Neural crest cell (in vitro differentiated cells): ENCODE measurements around the gene OPTC. TPM values are rescaled to one million over a fixed set of nuclear protein-coding genes. Genes with fewer than 3 reads are reported as not detected.

Experiments used
- DNase-seq: peaks from one replicate; pipeline ENCODE4 v3.0.0; 2021; ENCODE audit warnings: low read depth, mixed read lengths, low spot score
- H3K27ac Mint-ChIP-seq: one replicate; pipeline ENCODE4 v1.8.0; 2021; ENCODE audit warnings: mild to moderate bottlenecking, mixed read lengths; ENCODE audit not compliant: unreplicated experiment
- H3K27me3 Mint-ChIP-seq: 2 replicates; pipeline ENCODE4 v1.8.0; 2021; ENCODE audit warnings: low read depth, mild to moderate bottlenecking, mixed read lengths
- H3K36me3 Mint-ChIP-seq: 2 replicates; pipeline ENCODE4 v1.8.0; 2021; ENCODE audit warnings: low read depth, mild to moderate bottlenecking, mixed read lengths
- H3K4me1 Mint-ChIP-seq: 2 replicates; pipeline ENCODE4 v1.8.0; 2021; ENCODE audit warnings: mixed read lengths
- H3K4me3 Mint-ChIP-seq: one replicate; pipeline ENCODE4 v1.8.0; 2021; ENCODE audit warnings: mild to moderate bottlenecking, mixed read lengths
- H3K9me3 Mint-ChIP-seq: 2 replicates; pipeline ENCODE4 v1.8.0; 2021; ENCODE audit warnings: mixed read lengths
- CTCF ChIP-seq: fragments of 200-600 bp; sonication (generic); conservative IDR thresholded peaks from 2 replicates; pipeline ENCODE4 v1.5.0; 2021; ENCODE audit warnings: antibody characterized with exemption, mild to moderate bottlenecking
- total RNA-seq: library from RNA; stranded (reverse); gene quantifications from 2 replicates; pipeline ENCODE4 v1.2.1, GENCODE V29; 2021

Gene OPTC
- total RNA-seq, 1 donor from 2014 or later = not detected

GRCh38 chr1:203525685-203526084 lies 31.7 kb downstream of the OPTC start:
- H3K4me3 Mint-ChIP-seq = no peak overlapping the region
- no peaks in the 10 kb centered on the region for H3K36me3 Mint-ChIP-seq
- no peak for TF ChIP-seq CTCF
- H3K9me3 Mint-ChIP-seq = no peaks in the 10 kb centered on the region
- H3K27me3 Mint-ChIP-seq = no peaks in the 10 kb centered on the region
- H3K27ac Mint-ChIP-seq = no peak overlapping the region
- DNase-seq = no peak
- peaks cover 58% of the 10 kb centered on the region for H3K4me1 Mint-ChIP-seq

GRCh38 chr1:203526130-203526529 lies 32.2 kb downstream of the OPTC start:
- no peak for TF ChIP-seq CTCF
- H3K27me3 Mint-ChIP-seq = no peaks in the 10 kb centered on the region
- H3K4me1 Mint-ChIP-seq = peaks cover 55% of the 10 kb centered on the region
- no peaks in the 10 kb centered on the region for H3K9me3 Mint-ChIP-seq
- H3K4me3 Mint-ChIP-seq = no peak overlapping the region
- H3K27ac Mint-ChIP-seq = peak overlapping the region; percentile 58
- DNase-seq = no peak
- H3K36me3 Mint-ChIP-seq = no peaks in the 10 kb centered on the region

GRCh38 chr1:203526572-203526971 lies 32.6 kb downstream of the OPTC start:
- Mint-ChIP-seq H3K4me3 (no peak overlapping the region), H3K4me1 (peaks cover 51% of the 10 kb centered on the region), H3K27ac (peak overlapping the region; percentile 57), H3K27me3 (no peaks in the 10 kb centered on the region), H3K9me3 (no peaks in the 10 kb centered on the region), H3K36me3 (no peaks in the 10 kb centered on the region)
- DNase-seq = no peak
- no peak for TF ChIP-seq CTCF

GRCh38 chr1:203527013-203527412 lies 33.1 kb downstream of the OPTC start:
- H3K4me1 Mint-ChIP-seq = peaks cover 48% of the 10 kb centered on the region
- H3K36me3 Mint-ChIP-seq = no peaks in the 10 kb centered on the region
- DNase-seq = no peak
- H3K27me3 Mint-ChIP-seq = no peaks in the 10 kb centered on the region
- H3K27ac Mint-ChIP-seq = peak overlapping the region; percentile 57
- H3K9me3 Mint-ChIP-seq = no peaks in the 10 kb centered on the region
- no peak for TF ChIP-seq CTCF
- H3K4me3 Mint-ChIP-seq = no peak overlapping the region

- Mint-ChIP-seq H3K9me3 (no peaks in the 10 kb centered on the region), H3K4me1 (peaks cover 37% of the 10 kb centered on the region), H3K4me3 (no peak overlapping the region), H3K27me3 (no peaks in the 10 kb centered on the region), H3K36me3 (no peaks in the 10 kb centered on the region), H3K27ac (no peak overlapping the region)
- DNase-seq = no peak
- TF ChIP-seq CTCF = no peak
Observed at GRCh38 chr1:203528063-203528462, 34.1 kb downstream of the OPTC start.
